IPS-15b (cell line): ENCODE data around the gene HOXB3.

Experiments used
- H3K27me3 ChIP-seq: one replicate; pipeline ENCODE4 v1.6.1; 2013; ENCODE audit warnings: low read length; ENCODE audit not compliant: control insufficient read depth, insufficient read depth
- H3K36me3 ChIP-seq: one replicate; pipeline ENCODE4 v1.6.1; 2013; ENCODE audit warnings: low read length; ENCODE audit not compliant: control insufficient read depth, insufficient read depth
- H3K4me1 ChIP-seq: one replicate; pipeline ENCODE4 v1.6.1; 2013; ENCODE audit warnings: mild to moderate bottlenecking, low read length; ENCODE audit not compliant: control insufficient read depth, insufficient read depth
- H3K4me3 ChIP-seq: one replicate; pipeline ENCODE4 v1.5.1; 2013; ENCODE audit warnings: low read depth, low read length
- H3K9ac ChIP-seq: one replicate; pipeline ENCODE4 v1.6.1; 2013; ENCODE audit warnings: low read depth, mild to moderate bottlenecking, low read length
- H3K9me3 ChIP-seq: one replicate; pipeline ENCODE4 v1.6.1; 2013; ENCODE audit warnings: mild to moderate bottlenecking, low read length; ENCODE audit not compliant: control insufficient read depth, insufficient read depth

Gene HOXB3

DNA sequence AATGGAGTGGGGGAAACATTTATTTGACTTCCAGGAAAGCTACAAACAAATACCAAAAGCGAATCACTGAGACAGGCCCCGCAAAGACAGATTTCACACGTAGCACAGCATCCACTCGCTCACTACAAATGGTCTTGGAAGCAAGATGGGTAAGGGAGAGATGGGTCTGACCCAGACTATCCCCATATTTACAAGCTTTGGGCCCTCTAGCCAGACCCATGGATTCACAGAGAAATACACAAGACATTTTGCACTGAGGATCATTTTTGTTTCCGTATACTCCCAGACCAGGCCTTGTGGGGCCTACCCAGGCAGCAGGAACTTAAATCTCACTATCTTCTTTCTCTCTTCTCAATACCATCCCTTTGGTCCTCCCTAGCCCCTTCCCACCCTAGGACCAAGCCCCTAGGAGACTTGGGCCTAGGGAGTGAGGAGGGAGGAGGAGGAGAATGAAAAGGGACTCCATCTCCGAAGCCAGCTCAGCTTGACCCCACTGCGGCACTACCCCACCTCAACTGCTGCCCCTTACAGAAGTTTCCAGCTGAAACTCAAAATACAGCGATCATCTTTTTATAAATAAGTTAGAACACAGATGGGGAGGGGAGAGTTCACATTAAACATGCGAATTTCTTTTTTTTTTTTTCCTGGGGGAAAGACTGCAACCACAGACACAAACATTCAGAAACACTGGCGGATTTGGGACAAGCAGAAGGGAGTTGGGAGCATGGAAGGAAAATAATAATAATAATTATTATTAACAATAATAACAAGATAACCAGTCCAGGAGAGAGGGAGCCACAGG, 1.4 kb upstream of the HOXB3 start:
- Histone ChIP-seq H3K27me3 (peaks cover 100% of the 10 kb centered on the region), H3K4me1 (peaks cover 5% of the 10 kb centered on the region), H3K4me3 (no peak overlapping the region), H3K9ac (no peak overlapping the region), H3K9me3 (no peaks in the 10 kb centered on the region), H3K36me3 (no peaks in the 10 kb centered on the region)

DNA sequence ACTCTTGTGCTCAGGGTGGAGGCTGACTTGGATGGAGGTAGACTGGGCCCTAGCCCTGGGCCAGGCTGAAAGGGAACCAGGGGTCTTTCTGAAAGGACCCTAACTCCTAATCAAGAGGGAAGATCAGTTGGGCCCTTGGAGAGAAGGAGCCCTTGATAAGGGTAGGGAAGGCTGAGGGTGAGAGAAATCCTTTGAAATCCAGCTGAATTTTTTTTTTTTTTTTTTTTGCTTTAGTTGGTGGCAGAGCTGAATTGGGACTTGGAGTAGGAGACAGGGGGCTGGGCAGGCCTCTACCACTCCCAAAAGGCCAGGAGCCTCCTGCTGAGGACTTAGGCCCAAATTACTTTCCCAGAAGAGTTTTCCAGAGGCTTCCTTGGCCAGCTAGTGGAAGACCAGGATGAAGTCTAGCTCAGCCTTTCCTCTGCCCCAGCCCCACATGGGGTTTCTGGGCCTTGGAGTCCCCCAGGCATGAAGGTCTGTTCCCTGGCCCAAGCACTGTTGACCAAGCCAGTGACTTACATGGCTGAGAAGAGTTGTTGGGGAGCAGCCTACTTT, 643 bp upstream of the HOXB3 start:
- H3K27me3 ChIP-seq, result peaks cover 100% of the 10 kb centered on the region
- no peaks in the 10 kb centered on the region for H3K36me3 ChIP-seq
- no peaks in the 10 kb centered on the region for H3K9me3 ChIP-seq
- peaks cover 7% of the 10 kb centered on the region for H3K4me1 ChIP-seq
- no peak overlapping the region for H3K4me3 ChIP-seq
- H3K9ac ChIP-seq, result no peak overlapping the region

DNA sequence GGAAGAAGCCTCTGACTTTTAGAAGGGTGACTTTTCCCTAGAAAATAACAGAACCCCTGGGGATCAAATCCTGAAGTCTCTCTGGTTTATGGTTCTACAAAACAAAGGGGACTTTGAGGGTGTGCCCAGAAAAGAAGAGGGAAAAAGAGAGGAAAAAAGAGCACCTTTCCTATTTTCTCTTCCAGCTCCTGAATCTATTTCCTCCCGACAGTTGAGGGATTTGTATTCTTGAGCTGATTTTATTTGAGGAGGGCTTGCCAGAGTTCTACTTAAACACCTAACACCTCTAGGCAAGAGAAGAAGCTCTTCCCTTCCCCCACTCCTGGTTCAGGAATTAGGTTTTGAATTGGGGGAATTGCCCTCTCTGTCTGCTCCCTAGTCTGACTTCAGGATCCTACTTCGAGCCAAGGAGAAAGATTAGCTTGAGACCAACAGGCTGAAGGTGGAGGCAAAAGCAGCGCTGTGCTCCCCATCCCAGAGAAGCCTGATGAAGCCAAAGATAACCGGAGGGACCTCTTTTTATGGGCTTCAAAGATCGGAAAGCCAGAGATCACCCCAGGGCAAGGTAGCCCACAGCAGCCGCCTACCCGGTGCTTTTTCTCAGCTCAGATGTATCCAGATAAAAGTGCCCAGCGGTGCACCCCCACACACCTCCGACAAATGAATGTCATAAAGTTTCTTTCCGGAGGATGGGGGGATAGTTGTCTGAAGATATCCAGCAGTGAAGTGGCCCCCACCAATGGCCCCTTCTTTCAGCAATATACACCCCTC, 796 bp downstream of the HOXB3 start:
- Histone ChIP-seq H3K27me3 (peaks cover 100% of the 10 kb centered on the region), H3K9ac (no peak overlapping the region), H3K9me3 (no peaks in the 10 kb centered on the region), H3K36me3 (no peaks in the 10 kb centered on the region), H3K4me1 (peaks cover 2% of the 10 kb centered on the region), H3K4me3 (peak overlapping the region; percentile 22)

DNA sequence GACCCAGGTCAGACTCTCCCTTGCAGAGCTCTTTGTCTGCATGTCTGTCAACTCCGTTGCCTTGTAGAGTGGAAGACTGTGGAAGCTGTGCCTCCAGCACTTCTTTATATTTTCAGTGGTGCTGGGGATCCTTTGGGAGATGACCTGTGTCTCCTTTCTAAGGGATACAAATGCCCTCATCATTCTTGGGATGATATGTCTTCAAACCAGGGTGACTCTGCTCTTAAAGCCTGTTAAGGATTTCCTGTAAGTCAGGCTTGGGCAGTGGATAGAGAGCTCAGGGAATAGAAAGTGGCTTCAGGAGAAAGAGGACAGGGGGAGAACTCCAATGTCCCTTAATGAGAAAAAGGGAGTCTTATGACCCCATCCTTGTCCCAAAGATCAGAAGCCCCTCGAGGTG, 1.5 kb downstream of the HOXB3 start:
- H3K9me3 ChIP-seq, result no peaks in the 10 kb centered on the region
- H3K4me1 ChIP-seq, result peaks cover 2% of the 10 kb centered on the region
- H3K27me3 ChIP-seq, result peaks cover 100% of the 10 kb centered on the region
- H3K36me3 ChIP-seq, result no peaks in the 10 kb centered on the region
- peak overlapping the region; percentile 18 for H3K4me3 ChIP-seq
- H3K9ac ChIP-seq, result no peak overlapping the region

DNA sequence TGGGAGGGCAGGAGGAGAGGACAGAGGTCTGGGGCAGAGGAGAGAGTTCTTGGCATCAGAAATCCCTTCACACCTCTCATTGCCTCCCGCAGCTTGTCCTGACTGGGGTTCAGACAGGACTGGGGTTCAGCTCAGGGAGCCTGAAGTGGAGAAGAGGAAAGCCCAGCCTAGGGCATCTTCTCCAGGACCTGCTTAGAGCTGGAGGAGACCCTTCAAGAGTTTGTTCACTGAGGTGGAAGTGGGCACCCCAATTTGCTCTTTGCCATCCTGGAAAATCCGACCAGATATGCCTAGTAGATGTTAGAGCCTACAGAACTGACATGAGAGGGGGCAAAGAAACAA, 2.0 kb downstream of the HOXB3 start:
- H3K9ac ChIP-seq, result no peak overlapping the region
- peaks cover 2% of the 10 kb centered on the region for H3K4me1 ChIP-seq
- no peaks in the 10 kb centered on the region for H3K36me3 ChIP-seq
- no peaks in the 10 kb centered on the region for H3K9me3 ChIP-seq
- H3K4me3 ChIP-seq, result peak overlapping the region; percentile 18
- H3K27me3 ChIP-seq, result peaks cover 100% of the 10 kb centered on the region

DNA sequence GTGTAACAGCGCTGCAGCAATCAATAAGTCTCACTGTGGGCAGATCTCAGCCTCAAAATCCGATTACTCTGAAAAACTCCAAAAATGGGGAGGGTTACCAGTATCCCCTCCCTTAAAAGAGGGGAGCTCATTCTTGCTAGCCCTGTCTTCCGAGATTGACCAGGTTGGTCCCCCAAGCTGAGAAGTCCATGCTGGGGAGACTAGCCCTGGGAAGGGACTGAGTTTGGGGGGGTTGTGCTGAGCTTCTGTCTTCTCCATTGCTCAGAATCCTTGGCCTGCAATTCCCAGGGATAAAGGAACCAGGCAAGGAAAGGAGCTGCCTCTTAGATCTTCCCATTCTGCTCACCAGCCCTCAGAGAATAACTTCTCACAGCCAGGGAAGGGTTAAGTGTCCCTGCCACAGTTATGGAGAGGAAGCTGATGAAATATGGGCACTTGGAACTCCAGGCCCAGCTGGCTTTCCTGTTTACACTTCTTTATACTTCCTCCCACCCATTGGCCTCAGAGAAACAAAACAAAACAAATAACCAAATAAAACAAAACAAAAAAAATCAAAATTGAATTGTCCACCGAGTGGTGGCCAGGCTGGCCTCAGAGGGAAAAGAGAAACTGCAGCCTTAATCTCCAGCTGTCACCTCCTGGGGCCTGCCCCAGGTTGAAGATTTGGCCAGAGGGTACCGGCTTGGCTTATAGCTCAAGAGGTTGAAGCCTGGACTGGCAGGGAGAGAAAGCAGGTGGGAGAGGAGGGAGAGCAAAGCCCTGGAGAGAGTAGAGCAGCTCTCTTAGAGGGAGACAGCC, 2.6 kb downstream of the HOXB3 start:
- H3K27me3 ChIP-seq, result peaks cover 100% of the 10 kb centered on the region
- H3K36me3 ChIP-seq, result no peaks in the 10 kb centered on the region
- H3K9me3 ChIP-seq, result no peaks in the 10 kb centered on the region
- H3K4me3 ChIP-seq, result no peak overlapping the region
- H3K4me1 ChIP-seq, result peaks cover 2% of the 10 kb centered on the region
- H3K9ac ChIP-seq, result no peak overlapping the region

DNA sequence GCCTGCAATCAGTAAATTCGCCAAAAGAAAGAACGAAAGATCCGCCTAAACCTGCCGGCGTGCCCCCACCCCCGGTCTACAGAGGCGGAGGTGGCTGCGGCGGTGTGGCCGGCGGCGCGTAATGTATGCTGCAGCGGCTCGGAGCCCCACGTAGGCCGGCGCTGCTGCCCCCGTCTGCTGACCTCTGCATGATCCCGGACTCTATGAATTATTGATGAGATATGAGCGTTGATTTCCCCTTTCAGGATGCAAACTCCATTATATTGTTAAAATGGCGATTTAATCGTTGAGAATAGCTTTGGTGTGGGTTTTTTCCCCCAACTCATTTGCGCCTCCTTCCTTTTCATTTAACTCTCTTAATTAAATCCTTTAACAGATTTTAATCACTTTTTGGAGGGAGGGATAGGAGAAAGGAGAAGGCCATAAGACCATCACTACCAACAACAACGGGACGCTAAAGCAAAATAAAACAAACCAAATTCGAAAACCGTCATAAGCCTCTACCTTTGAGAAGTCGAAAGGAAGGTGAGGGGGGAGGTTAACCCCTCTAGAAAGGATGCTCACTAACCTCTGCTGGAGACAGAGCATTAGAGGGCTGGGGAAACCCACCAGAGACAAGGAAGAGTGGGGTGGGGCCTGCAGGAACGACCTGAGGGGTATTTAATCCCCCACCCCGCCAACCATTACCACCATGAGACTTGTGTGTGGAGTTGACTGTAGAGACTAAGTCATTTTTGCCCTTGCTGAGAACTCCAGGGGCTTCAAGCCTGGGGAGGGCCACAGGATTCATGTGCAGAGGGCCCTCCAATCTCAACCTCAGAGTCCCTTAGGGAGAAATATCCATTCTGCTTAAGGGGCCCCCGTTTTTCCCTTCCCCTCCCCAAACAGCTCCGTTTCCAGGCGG, 3.4 kb downstream of the HOXB3 start:
- Histone ChIP-seq H3K4me3 (peak overlapping the region; percentile 54), H3K36me3 (no peaks in the 10 kb centered on the region), H3K9me3 (no peaks in the 10 kb centered on the region), H3K27me3 (peaks cover 100% of the 10 kb centered on the region), H3K4me1 (peaks cover 2% of the 10 kb centered on the region), H3K9ac (no peak overlapping the region)

DNA sequence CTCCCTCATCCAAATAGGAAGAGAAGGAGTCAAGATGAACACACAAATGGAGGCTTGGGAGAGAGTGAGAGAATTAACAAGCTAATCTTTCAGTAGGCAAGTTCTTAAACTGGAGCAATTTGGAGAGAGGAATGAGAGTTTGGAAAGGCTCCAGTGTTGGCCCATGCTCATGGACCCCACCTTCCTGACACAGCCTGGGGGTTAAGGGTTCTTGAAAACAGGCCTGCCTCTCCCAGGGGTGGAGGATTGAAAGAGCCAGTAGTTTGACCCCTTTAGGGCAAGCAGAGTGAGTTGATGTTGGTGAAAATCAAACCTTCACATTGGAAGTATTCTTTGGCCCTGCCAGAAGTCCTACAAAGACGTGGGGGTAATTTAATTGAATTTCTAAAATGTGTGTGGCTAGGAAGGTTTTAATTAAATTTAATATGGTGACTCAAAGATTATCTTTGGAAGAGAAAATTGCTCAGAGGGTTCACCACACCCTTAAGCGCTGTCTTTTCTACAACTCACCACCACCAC, 5.8 kb downstream of the HOXB3 start:
- no peaks in the 10 kb centered on the region for H3K36me3 ChIP-seq
- peaks cover 100% of the 10 kb centered on the region for H3K27me3 ChIP-seq
- H3K4me3 ChIP-seq, result no peak overlapping the region
- H3K4me1 ChIP-seq, result peaks cover 2% of the 10 kb centered on the region
- no peak overlapping the region for H3K9ac ChIP-seq
- no peaks in the 10 kb centered on the region for H3K9me3 ChIP-seq

DNA sequence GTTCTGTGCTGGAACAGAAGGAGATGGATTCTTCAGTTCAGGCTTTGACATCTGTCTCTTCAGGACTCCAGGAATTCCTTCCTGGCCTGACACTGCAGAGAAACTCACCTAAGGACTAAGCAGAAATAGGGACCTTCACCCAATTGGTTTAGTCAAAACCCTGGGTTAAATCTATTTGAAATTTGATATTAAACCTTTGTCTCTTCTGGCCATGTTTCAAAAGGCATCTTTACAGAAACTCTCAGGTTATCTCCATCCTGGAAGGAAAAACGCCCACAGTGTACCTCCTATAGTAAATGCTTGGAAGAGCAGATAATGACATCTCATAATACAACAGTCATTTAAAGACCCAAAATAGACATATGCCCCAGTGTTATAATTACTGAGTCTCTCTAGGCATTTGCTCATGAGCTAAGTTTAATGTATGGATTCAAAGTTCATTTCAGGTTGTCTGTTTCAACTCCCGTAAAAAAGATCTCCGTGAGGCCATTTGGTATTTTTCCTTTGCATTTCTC, 6.3 kb downstream of the HOXB3 start:
- Histone ChIP-seq H3K4me1 (peaks cover 2% of the 10 kb centered on the region), H3K9me3 (no peaks in the 10 kb centered on the region), H3K36me3 (no peaks in the 10 kb centered on the region), H3K9ac (no peak overlapping the region), H3K27me3 (peaks cover 100% of the 10 kb centered on the region), H3K4me3 (no peak overlapping the region)

DNA sequence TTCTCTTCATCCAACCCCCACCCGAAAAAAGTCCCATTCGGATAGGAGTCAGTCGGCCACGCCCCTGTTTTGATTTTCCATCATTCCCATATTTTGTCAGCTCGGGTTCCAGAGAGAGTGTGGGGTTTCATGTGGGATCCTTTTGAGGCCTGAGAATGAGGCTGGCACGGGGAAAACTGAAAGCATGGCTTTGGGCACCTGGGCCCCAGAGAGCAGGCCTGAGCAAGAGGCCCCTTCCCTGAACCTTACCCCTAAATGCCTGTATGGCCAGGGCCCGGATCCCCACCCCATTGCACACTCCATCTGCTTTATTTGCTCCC, 7.3 kb downstream of the HOXB3 start:
- H3K4me3 ChIP-seq, result no peak overlapping the region
- no peaks in the 10 kb centered on the region for H3K9me3 ChIP-seq
- no peaks in the 10 kb centered on the region for H3K36me3 ChIP-seq
- H3K27me3 ChIP-seq, result peaks cover 97% of the 10 kb centered on the region
- H3K4me1 ChIP-seq, result peaks cover 2% of the 10 kb centered on the region
- no peak overlapping the region for H3K9ac ChIP-seq
